GM20431 (cell line): Measurements from ENCODE around the gene GLIPR2.
"Not testable (repeated sequence)": the region's sequence is repeated elsewhere in the genome, so short reads cannot be mapped to it uniquely, and the experiment has no call there.

Experiments
- in situ Hi-C: fragments of 300-500 bp; cut with MseI, MboI; formaldehyde crosslinking; loops from one replicate; pipeline ENCODE4 v1.15.0; 2020; ENCODE audit warnings: low sequenced_read_pairs; ENCODE audit not compliant: unreplicated experiment

The GLIPR2 gene

DNA sequence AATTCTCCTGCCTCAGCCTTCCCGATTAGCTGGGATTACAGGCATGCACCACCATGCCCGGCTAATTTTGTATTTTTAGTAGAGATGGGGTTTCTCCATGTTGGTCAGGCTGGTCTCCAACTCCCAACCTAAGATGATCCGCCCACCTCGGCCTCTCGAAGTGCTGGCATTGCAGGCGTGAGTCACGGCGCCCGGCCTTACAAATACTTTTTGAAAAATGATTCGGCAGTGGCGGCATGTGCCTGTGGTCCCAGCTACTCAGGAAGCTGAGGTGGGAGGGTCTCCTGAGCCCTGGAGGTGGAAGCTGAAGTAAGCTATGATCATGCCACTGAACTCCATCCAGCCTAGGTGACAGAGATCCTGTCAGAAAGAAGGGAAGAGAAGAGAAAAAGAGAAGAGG is 23.6 kb downstream of the GLIPR2 start:
- in situ Hi-C loops = not testable (repeated sequence)

- in situ Hi-C loops = no loop called here
Measured at GRCh38 chr9:36161187-36161586, 24.7 kb downstream of the GLIPR2 start.

DNA sequence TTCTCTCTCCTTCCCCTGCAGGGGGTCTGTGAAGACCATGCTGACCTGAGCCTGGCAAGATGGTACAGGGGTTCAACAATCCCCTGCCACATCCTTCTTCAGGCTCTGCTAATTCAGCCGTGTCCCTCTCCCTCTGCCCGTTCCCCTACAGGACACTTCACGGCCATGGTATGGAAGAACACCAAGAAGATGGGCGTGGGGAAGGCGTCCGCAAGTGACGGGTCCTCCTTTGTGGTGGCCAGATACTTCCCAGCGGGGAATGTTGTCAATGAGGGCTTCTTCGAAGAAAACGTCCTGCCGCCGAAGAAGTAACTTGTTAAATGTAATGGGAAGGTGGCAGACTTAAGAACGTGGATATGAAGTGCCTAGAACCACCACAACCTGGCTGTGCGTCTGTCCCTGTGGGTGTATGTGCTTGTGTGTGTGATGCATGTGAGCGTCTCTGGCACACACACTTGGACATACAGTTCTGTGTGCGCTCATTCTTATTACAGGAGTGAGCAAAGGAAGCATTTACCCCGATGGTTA is 25.7 kb downstream of the GLIPR2 start:
- in situ Hi-C loops = no loop called here

DNA sequence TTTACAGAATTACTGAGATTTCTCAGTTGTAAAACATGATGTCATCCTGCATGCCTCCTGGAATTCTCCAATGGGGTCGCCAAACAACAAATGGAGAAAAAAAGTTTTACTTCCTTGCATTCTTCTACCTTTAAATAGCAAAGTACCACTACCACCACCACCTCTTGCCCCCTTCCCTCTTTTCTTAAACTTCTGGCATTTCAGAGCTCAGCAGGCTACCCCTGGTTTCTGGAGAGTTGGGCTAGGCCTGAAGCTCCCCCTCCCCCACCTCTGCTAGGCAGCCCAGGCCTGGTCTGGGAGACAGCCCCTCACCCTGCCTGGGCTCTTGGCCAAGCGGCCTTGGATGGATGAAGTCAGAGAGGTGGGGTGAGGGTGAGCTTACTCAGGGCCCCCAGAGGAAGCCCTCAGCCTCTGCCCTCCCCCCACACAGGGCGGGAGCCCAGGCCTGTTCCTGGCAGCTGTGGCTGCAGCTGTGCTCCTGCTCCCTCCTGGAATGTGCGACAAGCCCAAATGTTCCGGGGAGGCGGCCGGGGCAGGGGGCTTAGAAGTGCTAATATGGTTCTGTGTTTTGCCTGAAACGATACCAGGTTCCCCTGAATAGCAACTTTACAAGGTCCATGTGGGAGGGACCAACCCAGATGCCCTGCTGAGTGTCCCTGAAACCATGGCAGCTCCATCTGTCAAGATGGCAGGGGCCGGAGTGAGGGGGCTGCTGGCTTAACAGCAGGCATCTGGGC is 26.7 kb downstream of the GLIPR2 start:
- in situ Hi-C loops = no loop called here

DNA sequence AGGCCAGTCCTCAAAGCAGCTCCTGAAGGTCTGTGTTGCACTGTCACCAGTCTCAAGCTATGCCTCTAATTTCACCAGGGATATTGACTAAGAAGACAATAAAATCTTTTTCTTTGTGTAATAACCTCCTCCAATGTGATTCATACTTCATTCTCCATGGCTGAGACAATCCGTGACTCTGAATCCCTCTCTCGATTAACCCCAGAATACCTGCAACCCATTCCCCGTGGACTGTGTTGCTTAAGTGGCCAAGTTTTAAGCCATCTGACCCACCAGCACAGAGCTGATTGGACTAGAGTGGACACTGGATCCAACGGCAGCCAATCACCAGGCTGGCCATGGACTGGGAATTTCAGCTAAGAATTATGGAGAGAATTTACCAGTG is 27.2 kb downstream of the GLIPR2 start:
- in situ Hi-C loops = no loop called here

DNA sequence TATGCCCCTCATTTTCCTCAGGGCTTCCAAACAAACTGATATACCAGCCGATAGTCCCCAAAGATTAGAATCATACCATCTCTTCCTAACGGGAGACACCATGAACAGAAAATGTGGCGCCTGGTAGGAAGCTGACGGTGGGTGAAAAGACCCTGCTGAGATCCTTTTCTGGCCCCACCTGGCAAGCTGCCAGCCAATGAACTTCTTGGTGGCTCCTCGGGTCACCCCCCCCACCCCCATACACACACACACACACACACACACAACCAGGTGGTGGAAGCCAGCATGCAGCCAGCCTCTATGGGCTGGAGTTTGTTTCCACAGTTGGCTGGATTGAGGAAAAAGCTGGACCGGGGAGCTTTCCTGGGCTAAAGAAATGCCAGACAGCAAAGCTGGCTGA is 27.8 kb downstream of the GLIPR2 start:
- in situ Hi-C loops = no loop called here

DNA sequence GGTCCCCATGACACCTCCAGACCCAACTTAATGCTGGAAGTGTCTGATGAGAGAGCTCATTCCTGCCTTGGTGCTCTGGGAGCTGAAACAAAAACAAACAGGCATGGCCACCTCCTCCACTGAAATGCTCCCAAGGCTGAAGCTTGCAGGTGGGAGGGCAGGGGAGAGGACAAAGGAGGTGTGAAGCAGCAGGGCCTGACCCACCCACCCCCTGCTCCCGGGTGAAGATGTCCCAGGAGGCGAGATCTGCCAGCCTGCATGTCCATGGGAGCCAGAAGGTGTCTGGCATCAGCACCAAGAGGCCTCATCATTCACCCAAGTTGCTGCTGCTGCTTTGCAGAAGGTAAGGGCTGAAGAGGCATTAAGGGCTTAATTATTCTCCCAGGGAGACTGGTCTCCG is 28.5 kb downstream of the GLIPR2 start:
- in situ Hi-C loops = loop anchor here (5.0 kb wide), 1 partner anchor 58 kb away; no protein-coding TSS in a partner anchor

DNA sequence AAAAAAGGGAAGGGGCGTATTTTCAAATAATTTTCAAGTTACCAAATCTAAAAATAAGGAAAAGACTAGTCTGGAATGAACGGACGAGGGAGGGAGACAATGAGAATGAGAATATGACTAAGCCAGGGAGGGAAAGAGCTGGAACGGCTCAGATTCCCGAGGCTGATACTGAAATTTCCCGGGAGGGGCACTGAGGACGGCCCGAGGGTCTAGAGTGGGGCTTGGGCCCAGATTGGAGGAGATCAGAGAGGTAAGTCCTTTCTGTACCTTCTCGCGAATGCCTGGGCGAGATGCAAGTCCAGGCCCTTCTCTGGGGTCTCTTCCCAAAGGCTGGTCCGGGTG is 29.3 kb downstream of the GLIPR2 start:
- in situ Hi-C loops = loop anchor here (5.0 kb wide), 1 partner anchor 58 kb away; no protein-coding TSS in a partner anchor

- in situ Hi-C loops = loop anchor here (5.0 kb wide), 1 partner anchor 59 kb away; no protein-coding TSS in a partner anchor
Measured at GRCh38 chr9:36166168-36166927, 29.8 kb downstream of the GLIPR2 start.

GRCh38 chr9:36169166-36169565 is 32.6 kb downstream of the GLIPR2 start, which contains the start of gene CCIN:
Gene CCIN, plus strand, starts transcription at chr9:36169388. Its CDS starts 115 bp downstream, at chr9:36169503.
- in situ Hi-C loops = loop anchor here (5.0 kb wide), 1 partner anchor 62 kb away; no protein-coding TSS in a partner anchor

GRCh38 chr9:36169708-36170107 is 33.2 kb downstream of the GLIPR2 start:
- in situ Hi-C loops = loop anchor here (5.0 kb wide), 1 partner anchor 62 kb away; no protein-coding TSS in a partner anchor

GRCh38 chr9:36170531-36170930 is 34.0 kb downstream of the GLIPR2 start:
- in situ Hi-C loops = no loop called here

DNA sequence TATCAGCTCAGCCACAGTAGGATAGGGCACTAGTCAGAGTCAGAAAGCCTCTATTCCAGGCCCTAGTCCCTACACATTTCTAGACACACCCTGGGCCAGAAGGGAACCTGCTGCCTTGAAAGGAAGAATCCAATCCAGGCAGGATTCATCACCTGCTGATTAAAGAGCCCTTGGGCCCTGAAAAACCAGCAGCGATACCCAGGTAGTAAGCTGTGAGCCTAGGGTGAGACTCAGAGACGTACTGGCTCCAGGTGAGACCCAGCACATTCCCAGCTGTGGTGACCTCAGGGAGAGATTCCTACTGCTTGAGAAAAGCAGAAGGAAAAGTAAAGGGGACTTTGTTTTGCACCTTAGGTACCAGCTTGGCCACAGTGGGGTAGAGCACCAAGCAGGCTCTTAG is 37.3 kb downstream of the GLIPR2 start:
- in situ Hi-C loops = no loop called here

DNA sequence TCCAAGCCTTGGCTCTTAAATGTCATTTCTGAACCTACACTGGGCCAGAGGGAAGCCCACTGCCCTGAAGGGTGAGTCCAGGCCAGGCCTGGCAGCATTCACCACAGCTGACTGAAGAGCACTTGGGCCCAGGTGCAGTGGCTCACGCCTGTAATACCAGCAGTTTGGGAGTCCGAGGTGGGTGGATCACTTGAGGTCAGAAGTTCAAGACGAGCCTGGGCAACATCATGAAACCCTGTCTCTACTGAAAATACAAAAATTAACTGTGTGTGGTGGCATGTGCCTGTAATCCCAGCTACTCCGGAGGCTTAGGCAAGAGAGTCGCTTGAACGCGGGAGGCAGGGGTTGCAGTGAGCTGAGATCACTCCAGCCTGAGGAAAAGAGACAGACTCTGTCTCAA is 37.7 kb downstream of the GLIPR2 start:
- in situ Hi-C loops = no loop called here

DNA sequence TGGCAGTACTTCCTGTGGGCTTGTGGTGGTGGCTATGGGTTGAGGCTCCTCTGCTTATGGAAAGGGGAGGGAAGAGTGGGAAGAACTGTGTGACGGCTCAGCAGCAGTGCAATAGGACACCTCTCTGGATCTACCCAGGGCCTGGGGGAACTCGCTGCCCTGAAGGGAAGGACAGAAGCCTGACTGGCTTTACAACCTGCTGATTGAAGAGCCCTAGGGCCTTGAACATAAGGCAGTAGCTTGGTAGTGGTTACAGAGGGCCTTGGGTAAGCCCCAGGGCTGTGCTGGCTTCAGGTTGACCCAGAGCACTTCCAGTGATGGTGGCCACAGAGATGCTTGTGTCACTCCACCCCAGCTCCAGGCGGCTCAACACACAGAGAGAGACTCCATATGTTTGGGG is 38.2 kb downstream of the GLIPR2 start:
- in situ Hi-C loops = no loop called here

- in situ Hi-C loops = not testable (repeated sequence)
Measured at GRCh38 chr9:36175209-36175608, 38.7 kb downstream of the GLIPR2 start.

DNA sequence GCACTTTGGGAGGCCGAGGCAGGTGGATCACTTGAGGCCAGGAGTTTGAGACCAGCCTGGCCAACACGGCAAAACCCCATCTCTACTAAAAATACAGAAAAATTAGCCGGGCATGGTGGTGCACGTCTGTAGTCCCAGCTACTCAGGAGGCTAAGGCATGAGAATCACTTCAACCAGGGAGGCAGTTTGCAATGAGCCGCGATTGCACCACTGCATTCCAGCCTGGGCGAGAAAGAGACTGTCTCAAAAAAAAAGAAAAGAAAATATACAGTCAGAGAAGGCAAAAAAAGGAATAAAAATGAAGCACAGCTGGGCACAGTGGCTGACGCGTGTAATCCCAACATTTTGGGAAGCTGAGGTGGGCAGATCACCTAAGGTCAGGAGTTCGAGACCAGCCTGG is 40.0 kb downstream of the GLIPR2 start:
- in situ Hi-C loops = not testable (repeated sequence)

DNA sequence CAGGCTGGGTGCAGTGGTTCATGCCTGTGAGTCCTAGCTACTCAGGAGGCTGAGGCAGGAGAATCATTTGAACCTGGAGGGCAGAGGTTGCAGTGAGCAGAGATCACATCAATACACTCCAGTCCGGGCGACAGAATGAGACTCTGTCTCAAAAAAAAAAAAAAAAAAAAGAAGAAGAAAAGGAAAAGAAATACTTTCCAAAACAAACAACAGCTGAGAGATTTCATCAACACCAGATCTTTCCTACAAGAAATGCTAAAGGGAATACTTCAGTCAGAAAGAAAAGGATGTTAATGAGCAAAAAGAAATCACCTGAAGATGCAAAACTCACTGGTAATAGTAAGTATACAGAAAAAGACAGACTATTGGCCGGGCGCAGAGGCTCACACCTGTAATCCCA is 41.0 kb downstream of the GLIPR2 start:
- in situ Hi-C loops = no loop called here

- in situ Hi-C loops = not testable (repeated sequence)
Measured at GRCh38 chr9:36180243-36180642, 43.7 kb downstream of the GLIPR2 start.

DNA sequence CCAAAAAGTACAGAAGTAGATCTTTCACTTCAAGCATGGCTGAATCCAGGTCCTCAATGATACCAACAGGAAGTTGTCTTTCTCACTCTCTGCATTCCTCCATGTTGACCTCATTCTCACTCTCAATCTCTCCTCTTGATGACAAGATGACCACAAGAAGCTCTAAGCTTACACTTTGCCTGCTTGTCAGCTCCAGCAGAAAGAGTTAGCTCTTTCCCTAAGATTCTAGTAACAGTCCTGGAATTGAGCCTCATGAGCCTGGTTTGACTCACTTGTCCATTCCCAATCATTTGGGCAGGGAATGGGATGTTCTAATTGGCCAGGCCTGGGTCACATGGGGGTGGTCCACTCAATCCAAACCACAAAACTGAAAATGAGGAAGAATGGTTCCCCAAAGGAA is 50.9 kb downstream of the GLIPR2 start:
- in situ Hi-C loops = no loop called here

- in situ Hi-C loops = no loop called here
Measured at GRCh38 chr9:36188212-36188611, 51.7 kb downstream of the GLIPR2 start.
